HEK293 (cell line): ENCODE data around the gene ZSWIM7.

Experiments
- ZNF133 ChIP-seq: fragments of 450-650 bp; formaldehyde crosslinking; IDR thresholded peaks from 2 replicates; pipeline ENCODE4 v1.5.1; 2016; ENCODE audit warnings: missing biosample characterization, missing genetic modification characterization
- ZNF23 ChIP-seq: fragments of 450-650 bp; formaldehyde crosslinking; IDR thresholded peaks from 2 replicates; pipeline ENCODE4 v1.5.1; 2016; ENCODE audit warnings: missing biosample characterization, missing genetic modification characterization, borderline replicate concordance
- TF ChIP-seq, protein P1 (sequence below): fragments of 450-650 bp; formaldehyde crosslinking; IDR thresholded peaks from 2 replicates; pipeline ENCODE4 v1.5.1; 2016; ENCODE audit warnings: missing biosample characterization, missing genetic modification characterization

DNA sequence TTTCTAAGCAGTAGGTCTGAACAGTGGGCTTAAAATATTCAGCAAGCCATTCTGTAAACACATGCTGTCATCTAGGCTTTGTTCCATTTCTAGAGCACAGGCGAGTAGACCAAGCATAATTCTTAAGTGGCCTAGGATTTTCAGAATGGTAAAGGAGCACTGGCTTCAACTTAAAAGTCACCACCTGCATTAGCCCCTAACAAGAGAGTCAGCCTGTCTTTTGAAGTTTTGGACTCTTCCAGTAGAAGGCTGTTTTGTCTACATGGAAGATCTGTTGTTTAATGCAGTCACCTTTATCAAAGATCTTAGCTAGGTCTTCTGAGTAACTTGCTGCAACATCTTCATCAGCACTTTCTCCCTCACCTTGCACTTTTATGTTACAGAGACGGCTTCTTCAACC lies 36.8 kb upstream of the ZSWIM7 start:
- TF ChIP-seq ZNF133 (no peak), ZNF23 (no peak)
- TF ChIP-seq, protein P1, sequence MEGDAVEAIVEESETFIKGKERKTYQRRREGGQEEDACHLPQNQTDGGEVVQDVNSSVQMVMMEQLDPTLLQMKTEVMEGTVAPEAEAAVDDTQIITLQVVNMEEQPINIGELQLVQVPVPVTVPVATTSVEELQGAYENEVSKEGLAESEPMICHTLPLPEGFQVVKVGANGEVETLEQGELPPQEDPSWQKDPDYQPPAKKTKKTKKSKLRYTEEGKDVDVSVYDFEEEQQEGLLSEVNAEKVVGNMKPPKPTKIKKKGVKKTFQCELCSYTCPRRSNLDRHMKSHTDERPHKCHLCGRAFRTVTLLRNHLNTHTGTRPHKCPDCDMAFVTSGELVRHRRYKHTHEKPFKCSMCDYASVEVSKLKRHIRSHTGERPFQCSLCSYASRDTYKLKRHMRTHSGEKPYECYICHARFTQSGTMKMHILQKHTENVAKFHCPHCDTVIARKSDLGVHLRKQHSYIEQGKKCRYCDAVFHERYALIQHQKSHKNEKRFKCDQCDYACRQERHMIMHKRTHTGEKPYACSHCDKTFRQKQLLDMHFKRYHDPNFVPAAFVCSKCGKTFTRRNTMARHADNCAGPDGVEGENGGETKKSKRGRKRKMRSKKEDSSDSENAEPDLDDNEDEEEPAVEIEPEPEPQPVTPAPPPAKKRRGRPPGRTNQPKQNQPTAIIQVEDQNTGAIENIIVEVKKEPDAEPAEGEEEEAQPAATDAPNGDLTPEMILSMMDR (tag by site-specific recombination) = no peak
